OCI-M2 (cell line): ENCODE measurements around the gene ELF2.
A peak's percentile ranks its signal among the peaks of the same experiment; 100 is the strongest.
"Not testable (repeated sequence)": the region's sequence is repeated elsewhere in the genome, so short reads cannot be mapped to it uniquely, and the experiment has no call there.

Experiments used
- DNase-seq: peaks from one replicate; lab custom pipeline; 2025; ENCODE audit not compliant: unreplicated experiment; lab: John Stamatoyannopoulos, UW

The ELF2 gene

DNA sequence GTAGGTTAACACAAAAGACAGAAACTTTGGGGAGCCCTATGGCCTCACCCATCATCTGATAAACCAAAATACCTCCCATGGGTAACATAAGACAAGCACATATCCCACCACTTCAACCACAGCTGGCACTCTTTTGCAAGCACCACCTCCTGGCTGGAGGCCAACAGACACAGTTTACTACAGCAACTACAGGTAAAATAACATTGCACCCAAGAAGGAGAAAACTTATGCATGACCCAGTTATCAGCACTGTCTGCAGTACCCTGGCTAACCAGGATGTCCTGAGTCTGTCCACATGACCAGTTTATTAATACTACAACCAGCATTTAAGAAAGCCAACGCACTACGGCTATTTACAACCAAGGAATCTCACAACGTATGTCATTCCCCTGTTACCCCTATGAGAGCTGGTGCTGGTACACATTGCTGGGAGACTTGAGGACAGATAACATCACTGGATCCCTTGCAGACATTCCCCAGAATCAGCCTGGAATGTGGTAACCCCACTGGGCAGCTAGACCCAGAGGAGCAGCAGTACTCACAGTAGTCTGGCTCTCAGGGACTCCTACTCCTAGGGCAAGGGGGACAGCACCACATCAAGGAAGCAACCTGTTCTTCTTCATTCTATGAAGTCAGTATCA is 32.0 kb downstream of the ELF2 start:
- DNase-seq: no peak

DNA sequence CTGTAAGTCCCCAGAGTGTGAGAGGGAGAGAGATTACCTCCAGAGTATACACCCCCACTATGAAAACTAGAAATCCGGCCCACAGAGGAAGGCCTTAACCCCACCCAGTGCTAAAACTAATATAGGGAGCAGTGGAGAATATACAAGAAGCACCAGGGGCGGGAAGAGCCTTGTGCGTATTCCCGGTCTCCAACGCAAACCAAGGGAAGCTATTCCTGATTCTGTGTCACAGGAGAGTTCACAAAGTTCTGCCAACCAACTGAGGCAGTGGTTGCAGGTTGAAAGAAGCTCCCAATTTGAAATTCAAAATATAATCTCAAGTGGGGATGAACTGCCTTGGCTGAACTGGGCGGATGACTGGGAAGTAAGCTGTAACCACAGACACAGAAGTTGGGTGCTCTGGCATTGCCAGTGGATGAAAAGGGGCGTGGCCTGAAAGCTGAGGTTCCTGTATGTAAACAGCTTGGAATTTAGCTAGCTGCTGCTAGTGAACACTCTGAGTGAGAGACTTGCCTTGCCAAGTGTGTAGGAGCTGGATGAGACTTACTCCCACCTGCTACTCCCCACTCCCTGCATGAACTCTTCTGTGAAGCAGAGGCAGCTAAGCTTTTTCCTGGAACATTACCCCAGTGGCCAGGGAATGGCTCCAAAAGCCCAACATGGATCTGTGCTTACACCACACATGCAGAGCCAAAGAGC is 32.7 kb downstream of the ELF2 start:
- DNase-seq: no peak

DNA sequence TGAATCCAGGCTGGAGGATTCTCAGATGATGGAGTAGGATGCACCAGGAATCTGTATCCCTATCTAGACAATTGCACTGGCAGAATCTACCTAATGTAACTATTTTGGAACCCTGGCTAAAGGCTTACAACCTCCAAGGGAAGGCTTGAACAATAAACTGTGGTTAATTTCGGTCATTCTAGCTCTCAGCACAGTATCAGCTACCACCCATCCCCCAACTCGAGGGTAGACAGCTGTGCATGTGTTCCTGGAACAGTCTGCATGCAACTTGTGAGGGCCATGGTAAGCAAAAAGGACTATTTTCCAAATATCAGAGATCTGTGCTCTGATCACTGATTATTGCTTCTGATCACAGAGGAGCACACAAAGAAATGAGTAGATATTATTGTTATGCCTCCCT is 34.0 kb downstream of the ELF2 start:
- DNase-seq: no peak

DNA sequence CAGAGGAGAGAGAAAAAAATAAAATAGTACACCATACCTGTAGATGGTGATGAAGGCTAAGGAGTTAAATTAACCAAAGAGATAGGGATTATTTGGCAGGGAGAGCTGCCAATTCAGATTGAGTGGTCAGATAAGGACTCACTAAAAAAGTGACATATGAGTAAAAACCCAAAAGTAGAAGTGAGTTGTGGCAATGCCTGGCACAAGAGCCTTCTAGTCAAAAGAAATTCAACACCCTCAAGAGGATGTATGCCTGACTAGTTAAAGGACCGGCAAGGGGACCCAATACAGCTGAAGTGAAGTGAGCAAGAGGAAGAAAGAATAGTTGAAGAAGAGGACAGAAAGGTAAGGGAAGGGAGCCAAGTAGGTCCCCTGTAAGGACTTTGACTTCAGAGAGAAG is 34.9 kb downstream of the ELF2 start:
- no peak for DNase-seq

DNA sequence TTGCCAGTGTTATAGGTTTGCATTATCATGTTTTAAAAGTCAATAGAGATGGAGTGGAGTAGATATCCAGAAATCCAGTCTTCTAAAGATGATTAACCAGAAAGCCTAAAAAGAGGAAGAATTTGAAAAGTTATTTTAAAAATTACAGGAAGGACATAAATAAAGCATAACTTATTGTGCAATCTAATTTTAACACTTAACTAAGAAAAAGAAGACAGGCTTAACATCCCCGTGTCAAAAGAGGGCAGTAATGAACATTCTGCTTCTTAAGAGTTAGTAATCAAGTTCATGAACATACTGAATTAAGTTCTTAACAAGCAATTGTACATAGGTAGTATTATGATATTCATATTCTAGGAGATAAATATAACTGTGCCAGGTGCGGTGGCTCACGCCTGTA is 39.3 kb downstream of the ELF2 start:
- no peak for DNase-seq

DNA sequence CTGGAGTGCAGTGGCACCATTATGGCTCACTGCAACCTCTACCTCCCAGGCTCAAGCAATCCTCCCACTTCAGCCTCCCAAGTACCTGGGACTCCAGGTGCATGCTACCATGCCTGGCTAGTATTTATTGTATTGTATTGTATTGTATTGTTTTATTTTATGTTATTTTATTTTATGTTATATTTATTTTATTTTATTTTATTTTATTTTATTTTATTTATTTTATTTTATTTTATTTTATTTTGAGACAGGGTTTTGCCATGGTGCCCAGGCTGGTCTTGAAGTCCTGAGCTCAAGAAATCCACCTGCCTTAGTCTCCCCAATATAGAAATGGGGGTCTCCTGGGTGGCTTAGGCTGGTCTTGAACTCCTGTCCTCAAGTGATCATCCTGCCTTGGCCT is 42.6 kb downstream of the ELF2 start:
- DNase-seq: no peak

DNA sequence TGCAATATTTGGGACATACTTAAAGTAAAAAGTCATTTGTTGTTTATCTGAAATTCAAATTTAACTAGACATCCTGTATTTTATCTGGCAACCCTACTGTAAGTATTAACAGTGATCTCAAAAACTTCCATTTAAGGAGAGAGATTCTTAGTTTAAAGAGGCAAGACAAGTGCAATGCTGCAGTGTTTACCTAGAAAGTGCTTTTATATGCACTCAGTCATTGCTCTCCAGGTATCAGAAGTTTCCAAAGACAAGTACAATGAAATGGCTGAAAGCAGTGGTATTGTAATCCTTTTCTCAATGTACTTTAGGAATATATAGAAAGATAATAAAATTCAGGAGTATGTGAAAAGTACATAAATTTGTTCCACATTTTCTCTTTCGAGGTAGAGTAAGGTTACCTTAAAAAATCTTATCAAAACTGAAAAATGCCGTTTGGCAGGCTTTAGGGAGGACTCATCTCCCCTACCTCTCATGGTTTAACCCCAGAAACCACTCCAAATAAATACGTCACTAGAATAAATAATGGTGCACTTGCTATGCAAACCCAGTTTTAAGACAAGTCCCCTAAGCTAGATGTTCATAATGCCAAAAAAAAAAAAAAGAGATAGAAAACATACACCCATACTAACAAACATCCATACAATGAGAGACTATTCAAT is 45.7 kb downstream of the ELF2 start:
- no peak for DNase-seq

DNA sequence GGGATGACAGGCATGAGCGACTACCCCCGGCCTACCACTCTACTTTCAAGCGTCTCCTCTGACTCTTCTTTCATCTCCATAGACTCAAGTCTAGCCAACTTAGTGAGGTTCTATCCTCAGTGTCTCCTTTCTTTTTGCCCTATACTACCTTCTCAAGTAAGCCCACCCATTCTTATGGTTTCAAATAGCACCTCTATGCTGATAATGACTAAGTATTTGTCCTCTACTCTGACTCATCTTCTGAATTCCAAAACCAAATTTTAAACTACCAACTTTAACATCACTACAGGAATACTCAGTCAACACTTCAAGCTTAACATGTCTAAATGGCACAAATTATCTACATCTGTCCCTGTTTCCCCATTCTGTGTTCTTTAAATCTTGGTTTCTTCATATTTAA is 47.8 kb downstream of the ELF2 start:
- DNase-seq: no peak

DNA sequence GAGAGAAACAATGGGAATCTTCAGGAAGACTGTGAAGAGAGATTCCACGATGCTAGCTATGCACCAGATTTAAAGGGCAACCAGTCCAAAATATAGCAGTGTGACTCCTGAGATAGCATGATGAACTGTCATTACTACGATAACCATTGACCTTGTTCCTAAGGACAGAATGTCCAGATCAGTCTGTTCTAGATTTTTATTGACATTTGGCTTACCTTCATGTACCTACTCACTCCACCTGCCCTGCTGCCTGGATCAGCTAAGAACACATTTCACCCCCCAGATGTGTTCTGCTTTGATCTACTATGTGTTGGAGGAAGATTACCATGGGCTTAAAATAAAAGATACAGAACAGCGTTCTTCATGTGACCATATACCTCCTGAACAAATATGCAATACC is 50.1 kb downstream of the ELF2 start:
- no peak for DNase-seq

DNA sequence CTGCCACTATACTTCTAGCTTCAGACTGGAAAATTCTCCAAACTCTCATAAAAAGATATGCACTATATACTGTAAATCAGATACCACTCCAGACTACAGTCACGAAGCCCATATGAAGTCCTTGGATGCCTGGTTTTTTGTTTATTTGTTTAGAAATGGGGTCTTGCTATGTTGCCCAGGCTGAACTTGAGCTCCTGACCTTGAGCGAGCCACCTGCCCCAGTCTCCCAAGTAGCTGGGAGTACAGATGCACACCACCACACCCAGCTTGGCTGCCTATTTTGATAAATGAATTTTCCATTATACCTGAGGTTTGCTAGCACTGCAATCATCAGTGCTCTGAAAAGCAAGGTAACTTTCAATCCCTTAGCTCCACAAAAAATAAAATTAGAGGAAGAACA is 53.1 kb downstream of the ELF2 start:
- no peak for DNase-seq

DNA sequence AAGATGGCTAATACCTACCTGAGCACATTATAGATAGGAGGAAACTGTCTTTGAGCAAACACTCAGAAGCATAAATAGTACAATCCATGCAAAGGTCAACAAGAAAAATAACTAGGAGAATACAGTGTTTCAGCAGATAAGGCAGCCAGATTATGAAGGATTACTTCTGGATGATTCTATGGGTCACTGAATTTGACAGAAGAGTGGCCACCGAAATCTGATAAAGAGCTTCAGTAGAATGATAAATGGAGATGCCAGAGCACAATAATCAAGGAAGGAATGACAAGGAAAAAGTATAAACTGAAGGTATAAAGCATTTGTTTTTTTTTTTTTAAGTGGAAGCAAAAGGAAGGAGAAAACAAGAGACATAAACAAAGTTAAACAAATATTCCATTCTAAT is 58.7 kb downstream of the ELF2 start:
- DNase-seq: no peak

DNA sequence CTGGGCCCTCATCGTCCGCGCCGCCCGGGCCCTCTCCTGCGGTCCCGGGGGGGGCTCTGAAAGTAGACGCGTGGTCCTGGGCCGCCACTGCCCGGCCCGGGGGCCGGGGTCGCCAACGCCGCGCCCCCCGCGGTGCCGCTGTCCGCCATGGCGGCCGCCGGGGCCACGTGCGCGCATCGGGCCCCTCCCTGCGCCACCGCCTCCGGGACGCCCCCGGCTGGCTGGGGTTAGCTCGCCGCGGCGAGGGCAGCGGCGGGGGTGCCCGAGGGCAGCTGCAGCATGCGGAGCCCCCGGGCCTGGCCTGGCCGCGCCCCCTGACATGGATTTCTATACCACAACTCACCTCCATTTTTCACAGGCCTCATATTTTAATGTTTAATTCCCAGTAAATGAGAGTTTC is 61.8 kb downstream of the ELF2 start:
- no peak for DNase-seq

DNA sequence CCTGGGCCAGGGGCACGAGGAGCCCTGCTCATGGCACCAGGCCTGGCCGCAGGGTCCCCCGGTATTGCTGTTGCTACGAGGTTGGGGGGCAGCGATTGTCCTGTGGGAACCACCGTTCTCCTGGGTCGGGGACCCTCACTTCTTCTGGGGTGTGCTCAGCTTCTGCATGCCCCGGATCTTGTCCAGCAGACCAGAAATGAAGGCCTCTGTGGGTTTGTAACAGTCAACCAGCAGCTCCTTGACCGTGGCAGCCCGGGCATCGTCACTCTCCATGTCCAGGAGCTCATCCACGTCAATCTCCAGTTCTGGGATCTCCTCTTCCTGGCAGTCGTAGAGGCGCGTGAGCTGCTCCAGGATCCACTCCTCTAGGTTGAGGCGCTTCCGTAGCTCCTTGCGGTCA is 62.2 kb downstream of the ELF2 start:
- not testable (repeated sequence) for DNase-seq

DNA sequence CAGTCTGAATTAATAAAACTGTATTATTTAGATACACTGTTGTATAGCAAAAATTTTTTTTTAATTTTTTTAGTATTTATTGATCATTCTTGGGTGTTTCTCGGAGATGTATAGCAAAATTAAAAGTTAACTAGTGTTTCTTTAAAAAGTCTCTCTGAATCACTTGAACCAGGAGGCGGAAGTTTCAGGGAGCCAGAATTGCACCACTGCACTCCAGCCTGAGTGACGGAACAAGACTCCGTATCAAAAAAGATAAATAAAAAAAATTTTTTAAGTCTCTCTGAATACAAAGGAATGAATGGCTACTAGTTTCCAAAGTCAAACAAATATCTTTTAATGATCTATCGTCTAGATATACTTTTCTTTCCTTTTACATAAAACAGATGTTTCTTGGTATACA is 64.4 kb downstream of the ELF2 start:
- no peak for DNase-seq

DNA sequence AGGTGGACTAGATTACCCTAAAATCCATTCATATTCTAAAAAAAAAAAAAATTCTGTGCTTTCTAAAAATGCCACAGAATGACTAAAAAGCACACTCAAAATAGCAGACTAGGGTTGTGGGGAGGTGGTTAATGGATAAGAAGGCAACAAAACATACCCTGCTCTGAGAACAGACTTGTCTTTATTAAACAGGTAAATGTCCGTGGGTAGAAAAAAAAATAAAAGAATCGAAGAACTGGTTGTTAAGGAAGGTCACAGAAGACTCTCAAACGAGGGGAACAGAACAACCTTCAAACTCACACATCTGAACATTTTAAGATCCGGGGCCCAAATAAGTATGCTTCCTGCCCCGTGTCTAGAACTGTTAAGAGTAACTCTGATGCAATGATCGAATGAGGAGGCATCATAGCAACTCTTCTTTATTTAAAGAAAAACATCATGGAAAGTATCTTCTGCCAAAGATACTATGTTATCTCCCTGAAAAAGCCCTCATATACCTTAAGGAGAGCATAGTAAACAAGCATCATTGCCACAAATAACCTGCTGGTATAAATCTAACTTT is 68.4 kb downstream of the ELF2 start:
- DNase-seq: no peak

DNA sequence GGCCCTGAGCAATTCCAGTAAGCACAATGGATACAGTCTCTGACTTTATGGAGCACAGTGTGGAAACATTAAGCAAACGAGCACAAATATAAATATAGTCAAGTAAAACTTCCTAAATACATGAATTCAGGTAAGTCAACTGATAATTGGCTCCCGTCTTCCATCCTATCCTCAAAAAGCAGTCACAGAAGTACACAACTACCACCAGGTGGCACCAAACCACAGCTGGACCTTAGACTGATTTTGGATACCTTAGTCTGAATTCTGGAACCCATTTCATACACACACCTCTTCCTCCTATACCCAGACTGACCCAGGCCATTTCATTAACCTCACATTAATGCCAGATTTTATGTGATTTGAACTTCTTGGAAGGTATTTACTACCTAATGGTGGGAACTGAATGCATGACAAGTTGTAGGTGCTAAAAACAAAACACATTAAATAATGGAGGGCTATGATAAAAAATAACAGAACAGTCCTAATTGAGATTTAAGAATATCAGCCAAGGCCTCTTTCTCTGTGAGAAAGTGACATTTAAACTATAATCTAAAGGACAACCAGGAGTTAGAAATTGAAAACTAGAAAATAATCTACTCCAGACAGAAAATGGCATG is 77.5 kb downstream of the ELF2 start:
- DNase-seq: no peak

DNA sequence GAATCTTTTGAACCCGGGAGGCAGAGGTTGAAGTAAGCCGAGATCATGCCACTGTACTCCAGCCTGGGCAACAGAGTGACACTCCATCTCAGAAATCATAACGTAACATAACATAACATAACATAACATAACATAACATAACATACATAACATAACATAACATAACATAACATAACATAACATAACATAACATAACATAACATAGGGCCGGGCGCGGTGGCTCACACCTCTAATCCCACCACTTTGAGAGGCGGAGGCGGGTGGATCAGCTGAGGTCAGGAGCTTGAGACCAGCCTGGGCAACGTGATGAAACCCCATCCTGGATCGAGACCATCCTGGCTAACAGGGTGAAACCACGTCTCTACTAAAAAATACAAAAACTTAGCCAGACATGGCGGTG is 84.7 kb downstream of the ELF2 start:
- no peak for DNase-seq

DNA sequence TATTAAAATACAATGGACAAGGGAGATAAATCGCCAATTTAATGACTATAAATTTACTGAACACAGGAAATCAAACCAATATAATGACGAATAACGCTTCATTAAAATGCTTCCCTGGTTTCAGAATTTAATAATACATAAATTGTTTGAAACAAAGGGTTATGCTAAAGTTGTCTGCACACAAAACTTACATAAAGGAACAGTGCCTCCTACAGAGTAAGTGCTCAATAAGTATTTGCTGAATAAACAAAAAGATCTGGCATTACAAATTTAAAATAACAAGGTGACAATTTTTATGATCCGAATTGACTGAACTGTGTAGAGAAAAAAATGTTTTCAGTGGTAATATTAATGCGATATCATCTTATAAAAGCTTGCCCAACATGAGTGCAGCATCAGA is 91.9 kb downstream of the ELF2 start:
- no peak for DNase-seq

DNA sequence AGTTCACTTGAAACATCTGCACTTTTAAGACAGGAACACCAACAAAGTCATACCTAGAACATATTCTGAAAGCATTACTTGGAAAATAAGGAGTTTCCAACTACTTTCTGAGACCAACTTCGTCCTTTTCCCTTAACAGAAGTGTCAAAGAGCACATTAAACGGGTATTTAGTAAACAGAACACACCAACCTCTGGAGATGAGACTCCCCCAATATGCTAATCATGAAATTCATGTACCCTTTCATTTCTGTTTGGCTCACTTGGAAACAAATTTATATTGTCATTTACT is 92.3 kb downstream of the ELF2 start:
- DNase-seq: no peak

DNA sequence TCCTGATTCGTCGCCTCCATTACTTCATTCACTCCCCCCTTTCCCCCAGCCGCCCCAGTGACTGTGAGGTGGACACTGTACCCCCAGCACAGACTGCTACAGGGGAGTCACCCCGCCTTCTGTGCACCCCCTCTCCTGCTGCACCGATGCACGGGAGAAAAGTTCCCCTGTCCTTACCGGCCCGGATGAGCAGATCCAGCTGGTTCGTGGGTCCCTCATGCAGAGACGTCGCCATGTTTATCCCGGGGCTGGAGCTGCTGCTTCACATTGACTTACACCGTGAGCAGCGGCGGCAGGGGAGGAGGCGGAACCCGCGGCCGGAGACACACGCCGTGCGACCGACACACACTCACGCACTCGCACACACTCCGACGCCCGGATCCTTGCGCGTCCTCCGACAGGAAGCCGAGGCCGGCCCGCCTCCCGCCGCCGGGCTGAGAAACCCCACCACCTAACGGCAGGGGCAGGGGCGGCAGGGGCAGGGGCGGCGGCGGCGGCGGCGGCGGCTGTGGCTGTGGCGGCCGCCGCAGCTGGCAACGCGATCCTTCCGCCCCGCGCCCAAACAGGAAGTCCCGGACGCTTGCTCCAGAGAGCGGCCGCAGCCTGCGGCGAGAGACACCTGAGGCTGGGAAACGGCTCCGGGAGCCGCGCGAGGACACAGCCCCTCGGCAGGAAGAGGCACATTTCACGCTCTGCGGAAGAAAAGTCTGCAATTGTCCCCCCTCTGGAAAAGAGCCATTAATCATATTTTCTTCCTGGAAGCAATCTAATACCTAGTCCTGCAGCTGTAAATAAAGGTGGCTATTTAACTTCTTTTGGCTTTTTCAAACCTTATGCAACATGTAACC is 92.8 kb downstream of the ELF2 start:
- peak; percentile 14 for DNase-seq

DNA sequence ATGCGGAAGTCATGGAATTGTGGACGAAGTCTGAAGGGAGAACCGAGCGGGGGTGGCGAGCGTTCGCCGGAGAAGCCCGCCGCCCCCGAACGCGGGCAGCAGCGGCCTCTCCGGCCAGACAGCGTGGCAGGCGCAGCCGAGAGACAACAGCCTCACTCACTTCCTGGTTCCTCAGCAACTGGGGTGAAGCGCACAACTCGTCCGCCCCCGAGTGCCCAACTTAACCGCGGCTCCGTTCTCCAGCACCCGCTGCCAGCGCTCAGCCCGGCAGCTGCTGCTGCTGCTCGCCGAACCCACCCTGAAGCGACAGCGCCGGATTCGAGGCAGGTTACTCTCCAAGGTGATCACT is 93.4 kb downstream of the ELF2 start:
- DNase-seq: no peak
